NCI-H1436 (cell line): ENCODE data around the gene IFIT1.
"Not testable (repeated sequence)": the region's sequence is repeated elsewhere in the genome, so short reads cannot be mapped to it uniquely, and the experiment has no call there.

Experiments
- DNase-seq: peaks from one replicate; lab custom pipeline; 2025; lab: John Stamatoyannopoulos, UW

Gene IFIT1, protein sequence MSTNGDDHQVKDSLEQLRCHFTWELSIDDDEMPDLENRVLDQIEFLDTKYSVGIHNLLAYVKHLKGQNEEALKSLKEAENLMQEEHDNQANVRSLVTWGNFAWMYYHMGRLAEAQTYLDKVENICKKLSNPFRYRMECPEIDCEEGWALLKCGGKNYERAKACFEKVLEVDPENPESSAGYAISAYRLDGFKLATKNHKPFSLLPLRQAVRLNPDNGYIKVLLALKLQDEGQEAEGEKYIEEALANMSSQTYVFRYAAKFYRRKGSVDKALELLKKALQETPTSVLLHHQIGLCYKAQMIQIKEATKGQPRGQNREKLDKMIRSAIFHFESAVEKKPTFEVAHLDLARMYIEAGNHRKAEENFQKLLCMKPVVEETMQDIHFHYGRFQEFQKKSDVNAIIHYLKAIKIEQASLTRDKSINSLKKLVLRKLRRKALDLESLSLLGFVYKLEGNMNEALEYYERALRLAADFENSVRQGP

GRCh38 chr10:89391907-89392756 is at the start of gene IFIT1:
Gene IFIT1 (plus strand): TSS chr10:89392623. CDS start chr10:89392713, 90 bp downstream.
- DNase-seq: peak; percentile 32

GRCh38 chr10:89343089-89343767 is 49.2 kb upstream of the IFIT1 start:
- no peak for DNase-seq

- no peak for DNase-seq
Measured at GRCh38 chr10:89344156-89344555, 48.3 kb upstream of the IFIT1 start.

DNA sequence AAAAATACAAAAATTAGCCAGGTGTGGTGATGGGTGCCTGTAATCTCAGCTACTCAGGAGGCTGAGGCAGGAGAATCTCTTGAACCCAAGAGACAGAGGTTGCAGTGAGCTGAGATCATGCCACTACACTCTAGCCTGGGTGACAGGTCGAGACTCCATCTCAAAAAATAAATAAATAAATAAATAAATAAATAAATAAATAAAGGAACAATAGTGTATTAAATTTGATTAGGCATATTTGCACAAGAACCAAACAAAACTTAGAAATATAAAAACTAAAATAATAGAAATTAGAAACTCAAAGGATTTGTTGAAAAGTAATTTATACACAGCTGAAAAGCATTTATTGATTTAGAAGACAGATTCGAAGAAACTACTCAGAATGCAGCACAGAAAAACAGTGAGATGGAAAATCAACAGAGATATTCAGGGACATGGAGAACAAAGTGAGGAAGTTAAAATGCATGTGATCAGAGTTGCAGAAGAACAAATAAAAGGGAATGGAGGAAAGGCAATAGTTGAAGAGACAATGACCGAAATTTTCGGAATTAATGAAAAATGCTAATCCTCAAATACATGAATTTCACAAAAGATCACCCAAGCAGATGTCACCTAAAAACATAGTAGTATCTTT is 46.9 kb upstream of the IFIT1 start:
- DNase-seq: no peak

- no peak for DNase-seq
Measured at GRCh38 chr10:89346405-89347254, 45.8 kb upstream of the IFIT1 start.

DNA sequence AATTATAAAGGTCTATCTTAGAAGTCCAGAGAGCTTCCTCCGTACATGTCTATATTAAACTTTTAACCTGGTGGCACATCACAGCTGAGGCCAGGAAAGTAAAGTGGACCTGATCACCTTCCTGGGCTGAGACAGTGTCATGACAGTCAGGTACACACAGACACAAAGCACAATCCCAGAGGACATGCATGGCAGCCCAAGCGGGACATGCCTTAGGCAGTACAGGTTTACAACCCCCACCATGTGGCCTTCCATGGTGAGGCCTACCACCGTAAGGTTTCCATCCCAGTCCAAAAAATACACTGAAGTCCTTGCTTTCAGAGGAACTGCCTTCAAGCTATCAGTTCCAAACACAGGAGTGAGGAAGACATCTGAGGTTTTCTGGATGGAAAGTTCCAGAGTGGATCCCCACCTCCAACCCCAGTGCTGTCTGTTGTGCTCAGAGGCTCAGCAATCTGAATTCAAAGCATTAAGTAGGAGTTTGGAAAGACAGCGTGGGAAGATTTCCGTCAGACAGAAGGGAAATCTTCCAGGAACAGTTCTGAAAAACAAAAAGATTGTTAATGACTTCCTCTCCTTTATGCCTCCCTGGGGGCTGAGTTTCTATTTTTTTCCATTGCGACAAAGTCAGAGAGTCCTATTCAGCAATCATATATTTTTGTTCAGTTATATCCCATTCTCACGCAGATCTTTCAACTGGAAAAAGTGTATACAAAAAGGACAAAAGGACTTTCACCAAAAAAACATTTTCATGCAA is 44.5 kb upstream of the IFIT1 start:
- DNase-seq: no peak

DNA sequence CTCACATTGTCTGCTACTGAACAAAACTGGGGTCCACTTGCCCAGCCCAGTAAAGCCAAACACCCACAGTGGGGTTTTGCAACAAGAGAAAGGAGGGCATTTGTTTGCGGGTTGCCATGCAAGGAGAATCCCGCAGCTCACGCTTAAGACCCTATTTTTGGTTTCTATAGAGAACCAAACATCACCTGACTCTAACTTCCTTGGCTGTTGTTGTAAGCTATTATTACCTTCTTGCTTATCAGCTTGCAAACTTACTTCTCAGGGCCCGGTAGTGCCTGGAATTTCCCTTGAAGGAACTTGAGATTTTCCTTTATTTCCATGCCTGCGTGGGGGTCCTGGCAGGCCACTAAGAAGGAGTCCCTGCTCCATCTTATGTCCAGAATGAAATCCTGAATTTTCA is 43.9 kb upstream of the IFIT1 start:
- DNase-seq: no peak

- no peak for DNase-seq
Measured at GRCh38 chr10:89348975-89349374, 43.4 kb upstream of the IFIT1 start.

GRCh38 chr10:89350631-89351315 is 41.6 kb upstream of the IFIT1 start:
- DNase-seq: not testable (repeated sequence)

DNA sequence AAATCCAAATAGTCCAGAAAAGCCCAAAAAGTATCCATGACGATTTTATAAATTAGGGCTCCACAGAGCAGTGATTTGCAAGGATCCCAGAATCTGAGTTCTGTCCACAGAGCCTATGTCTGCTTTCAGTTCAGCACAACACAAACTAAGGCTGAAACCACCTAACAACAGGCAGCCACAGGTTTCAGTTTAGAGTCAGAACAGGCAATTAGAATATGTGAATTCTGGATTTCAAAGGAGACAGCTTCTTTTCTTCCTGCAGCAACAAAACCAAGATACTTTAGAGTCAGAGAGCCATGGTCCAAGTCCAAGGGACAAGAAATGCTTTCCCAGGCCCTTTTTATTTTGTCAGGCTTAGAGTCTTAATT is 41.0 kb upstream of the IFIT1 start:
- DNase-seq: no peak

DNA sequence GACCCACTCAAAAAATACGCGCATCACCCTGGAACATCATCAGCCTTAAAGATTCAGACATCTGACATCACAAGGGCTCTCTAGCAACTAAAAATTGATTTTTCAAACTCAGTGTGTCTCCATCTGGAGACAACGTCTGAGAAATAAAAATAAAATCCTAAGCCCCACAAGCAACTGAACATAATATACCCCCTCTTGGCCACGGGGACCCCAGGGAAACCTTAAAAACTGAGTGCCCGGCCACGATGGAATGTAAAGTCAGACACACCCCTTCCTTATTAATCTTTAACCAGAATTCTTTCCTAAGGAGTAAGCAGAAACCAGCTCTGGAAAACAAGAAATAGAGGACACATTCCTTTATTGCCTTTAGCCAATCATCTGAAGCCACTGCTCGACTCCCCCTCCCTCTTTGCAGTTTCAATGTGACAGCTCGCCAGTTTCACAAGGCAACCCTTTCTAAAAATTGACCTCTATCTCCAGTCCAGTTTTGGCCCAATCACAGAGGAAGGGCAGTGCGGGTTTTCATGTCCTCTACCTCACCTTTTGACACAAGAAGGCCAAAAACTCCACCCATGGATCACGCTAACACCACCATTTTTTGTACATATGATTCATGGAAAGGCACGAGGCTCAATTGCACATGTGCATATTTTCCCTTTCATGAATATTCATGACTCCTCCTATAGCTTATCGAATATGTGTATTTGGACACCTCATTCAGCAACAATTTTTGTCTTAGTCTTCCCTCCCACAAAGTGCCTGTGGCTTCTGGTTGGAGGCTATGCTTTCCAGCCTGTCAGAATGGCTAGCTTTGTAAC is 40.4 kb upstream of the IFIT1 start:
- no peak for DNase-seq

GRCh38 chr10:89352802-89353201 is 39.6 kb upstream of the IFIT1 start:
- no peak for DNase-seq

DNA sequence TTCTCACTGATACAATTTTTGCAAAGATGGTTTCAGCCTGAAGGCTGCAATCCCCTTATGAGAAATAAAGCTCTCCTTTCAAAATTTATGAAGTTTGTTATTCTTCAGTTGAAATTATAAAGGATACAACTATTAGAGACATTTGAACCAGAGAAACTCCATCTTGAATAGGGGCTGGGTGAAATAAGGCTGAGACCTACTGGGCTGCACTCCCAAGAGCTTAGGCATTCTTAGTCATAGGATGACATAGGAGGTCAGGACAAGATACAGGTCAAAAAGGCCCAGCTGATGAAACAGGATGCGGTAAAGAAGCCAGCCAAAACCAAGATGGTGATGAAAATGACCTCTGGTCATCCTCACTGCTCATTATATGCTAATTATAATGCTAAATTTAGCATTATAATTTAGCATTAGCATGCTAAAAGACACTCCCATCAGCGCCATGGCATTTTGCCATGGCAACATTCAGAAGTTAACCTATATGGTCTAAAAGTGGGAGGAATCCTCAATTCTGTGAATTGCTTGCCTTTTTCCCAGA is 37.0 kb upstream of the IFIT1 start:
- DNase-seq: no peak

- no peak for DNase-seq
Measured at GRCh38 chr10:89357096-89357495, 35.3 kb upstream of the IFIT1 start.

GRCh38 chr10:89357975-89358374 is 34.4 kb upstream of the IFIT1 start:
- no peak for DNase-seq

DNA sequence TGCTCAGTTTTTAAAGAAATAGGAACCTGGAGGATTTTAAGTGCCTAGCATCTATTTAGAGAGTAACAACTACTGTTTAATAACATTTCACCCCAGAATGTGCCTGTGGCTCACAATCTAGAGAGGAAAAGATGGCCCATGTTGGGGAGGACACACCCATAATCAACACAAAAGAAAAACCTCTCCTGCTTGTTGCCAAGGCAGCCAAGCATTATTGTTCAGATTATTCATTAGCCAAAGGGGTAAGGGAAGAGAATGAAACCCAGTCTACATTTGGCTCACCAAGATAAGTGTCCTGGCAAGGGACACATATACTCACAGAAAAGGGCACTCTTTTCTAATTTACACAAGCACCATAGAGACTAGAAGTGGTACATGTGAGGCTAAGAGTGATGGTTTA is 32.3 kb upstream of the IFIT1 start:
- peak; percentile 5 for DNase-seq

- DNase-seq: no peak
Measured at GRCh38 chr10:89362929-89363328, 29.5 kb upstream of the IFIT1 start.

GRCh38 chr10:89363729-89364442 is 28.5 kb upstream of the IFIT1 start:
- no peak for DNase-seq
